SJSA1 (cell line): Measurements from ENCODE around the gene RPL36A. TPM values are rescaled to one million over a fixed set of nuclear protein-coding genes. Genes with fewer than 3 reads are reported as not detected.

ENCODE experiments used
- DNase-seq, 2 experiments: peaks; one replicate each; pipeline ENCODE4 v3.0.0-alpha.2; 2015 to 2020; ENCODE audit warnings: low spot score in 2 of 2, low read depth in 1 of 2
- H3K27ac ChIP-seq: fragments of 250-450 bp; sonication (Bioruptor Pico); 2 replicates; pipeline ENCODE4 v1.5.1; 2020; ENCODE audit warnings: mild to moderate bottlenecking, moderate library complexity
- H3K27me3 ChIP-seq: fragments of 250-450 bp; sonication (Bioruptor Pico); replicated peaks from 2 replicates; pipeline ENCODE4 v1.5.1; 2020; ENCODE audit warnings: mild to moderate bottlenecking, moderate library complexity
- H3K36me3 ChIP-seq: fragments of 250-450 bp; sonication (Bioruptor Pico); 2 replicates; pipeline ENCODE4 v1.5.1; 2020; ENCODE audit warnings: mild to moderate bottlenecking
- H3K4me1 ChIP-seq: fragments of 250-450 bp; sonication (Bioruptor Pico); replicated peaks from 2 replicates; pipeline ENCODE4 v1.6.1; 2021; ENCODE audit warnings: mild to moderate bottlenecking
- H3K4me3 ChIP-seq: fragments of 250-450 bp; sonication (Bioruptor Pico); 2 replicates; pipeline ENCODE4 v1.5.1; 2020; ENCODE audit warnings: mild to moderate bottlenecking
- H3K9me3 ChIP-seq: fragments of 250-450 bp; sonication (Bioruptor Pico); replicated peaks from 2 replicates; pipeline ENCODE4 v1.5.1; 2020; ENCODE audit warnings: mild to moderate bottlenecking
- total RNA-seq: library from RNA; depleted of rRNA; stranded (reverse); fragments of >200 nt; shearing (Covaris generic); gene quantifications from 2 replicates; pipeline ENCODE4 v1.2.3, GENCODE V29; 2014

Gene RPL36A
- total RNA-seq, 1 experiment from 2014 or later = 1,028 TPM

- no peak overlapping the region for H3K4me3 ChIP-seq
- H3K4me1 ChIP-seq = no peaks in the 10 kb centered on the region
- DNase-seq = no peak
- no peaks in the 10 kb centered on the region for H3K36me3 ChIP-seq
- no peak overlapping the region for H3K27ac ChIP-seq
- no peaks in the 10 kb centered on the region for H3K27me3 ChIP-seq
- no peaks in the 10 kb centered on the region for H3K9me3 ChIP-seq
Measured at GRCh38 chrX:101377547-101377946, 13.3 kb upstream of the RPL36A start.

- no peak for DNase-seq
- Histone ChIP-seq H3K27ac (no peak overlapping the region), H3K4me3 (no peak overlapping the region), H3K4me1 (no peaks in the 10 kb centered on the region), H3K27me3 (no peaks in the 10 kb centered on the region), H3K9me3 (no peaks in the 10 kb centered on the region), H3K36me3 (no peaks in the 10 kb centered on the region)
Measured at GRCh38 chrX:101383679-101384205, 7.1 kb upstream of the RPL36A start.

GRCh38 chrX:101385026-101385684, 5.7 kb upstream of the RPL36A start:
- H3K27me3 ChIP-seq = no peaks in the 10 kb centered on the region
- H3K4me3 ChIP-seq = no peak overlapping the region
- no peak overlapping the region for H3K27ac ChIP-seq
- no peaks in the 10 kb centered on the region for H3K9me3 ChIP-seq
- H3K4me1 ChIP-seq = no peaks in the 10 kb centered on the region
- DNase-seq = no peak
- no peaks in the 10 kb centered on the region for H3K36me3 ChIP-seq

- no peak for DNase-seq
- no peaks in the 10 kb centered on the region for H3K9me3 ChIP-seq
- H3K4me1 ChIP-seq = no peaks in the 10 kb centered on the region
- H3K27ac ChIP-seq = no peak within 1 kb of the TSS
- no peaks in the 10 kb centered on the region for H3K36me3 ChIP-seq
- no peaks in the 10 kb centered on the region for H3K27me3 ChIP-seq
- no peak within 1 kb of the TSS for H3K4me3 ChIP-seq
Measured at GRCh38 chrX:101385795-101386541, 4.8 kb upstream of the RPL36A start, which contains the start of gene BTK. Gene BTK, minus strand, starts transcription at chrX:101386191. Its CDS starts 10,907 bp downstream, at chrX:101375284.

- H3K9me3 ChIP-seq = no peaks in the 10 kb centered on the region
- no peaks in the 10 kb centered on the region for H3K27me3 ChIP-seq
- no peaks in the 10 kb centered on the region for H3K4me1 ChIP-seq
- DNase-seq = no peak
- no peak overlapping the region for H3K4me3 ChIP-seq
- H3K36me3 ChIP-seq = peaks cover under 1% of the 10 kb centered on the region; the same call in 1 of the 2 replicates
- H3K27ac ChIP-seq = no peak overlapping the region
Measured at GRCh38 chrX:101386542-101386885, 4.3 kb upstream of the RPL36A start.

- no peak for DNase-seq
- Histone ChIP-seq H3K27ac (no peak overlapping the region), H3K4me3 (no peak overlapping the region), H3K9me3 (no peaks in the 10 kb centered on the region), H3K27me3 (no peaks in the 10 kb centered on the region), H3K36me3 (peaks cover 20% of the 10 kb centered on the region), H3K4me1 (peaks cover 8% of the 10 kb centered on the region)
Measured at GRCh38 chrX:101388604-101389003, 2.2 kb upstream of the RPL36A start.

GRCh38 chrX:101391831-101392230, 1.0 kb downstream of the RPL36A start:
- Histone ChIP-seq H3K27me3 (no peaks in the 10 kb centered on the region), H3K4me3 (peak overlapping the region; percentile 48), H3K27ac (peak overlapping the region; percentile 40; the same call in 1 of the 2 replicates), H3K36me3 (peaks cover 36% of the 10 kb centered on the region), H3K4me1 (peaks cover 8% of the 10 kb centered on the region), H3K9me3 (no peaks in the 10 kb centered on the region)
- DNase-seq = no peak

GRCh38 chrX:101393530-101394305, 2.9 kb downstream of the RPL36A start:
- no peak for DNase-seq
- Histone ChIP-seq H3K4me1 (peaks cover 8% of the 10 kb centered on the region), H3K4me3 (no peak overlapping the region), H3K27me3 (no peaks in the 10 kb centered on the region), H3K9me3 (no peaks in the 10 kb centered on the region), H3K27ac (no peak overlapping the region), H3K36me3 (peaks cover 36% of the 10 kb centered on the region)

- Histone ChIP-seq H3K4me1 (peaks cover 8% of the 10 kb centered on the region), H3K36me3 (peaks cover 36% of the 10 kb centered on the region), H3K4me3 (no peak overlapping the region), H3K9me3 (no peaks in the 10 kb centered on the region), H3K27ac (no peak overlapping the region), H3K27me3 (no peaks in the 10 kb centered on the region)
- no peak for DNase-seq
Measured at GRCh38 chrX:101394372-101394771, 3.6 kb downstream of the RPL36A start.

- H3K4me1 ChIP-seq = peaks cover 8% of the 10 kb centered on the region
- H3K27ac ChIP-seq = no peak overlapping the region
- H3K27me3 ChIP-seq = no peaks in the 10 kb centered on the region
- peaks cover 36% of the 10 kb centered on the region for H3K36me3 ChIP-seq
- H3K9me3 ChIP-seq = no peaks in the 10 kb centered on the region
- no peak for DNase-seq
- H3K4me3 ChIP-seq = no peak overlapping the region
Measured at GRCh38 chrX:101395789-101396188, 5.0 kb downstream of the RPL36A start.

- Histone ChIP-seq H3K9me3 (no peaks in the 10 kb centered on the region), H3K4me1 (no peaks in the 10 kb centered on the region), H3K4me3 (no peak overlapping the region), H3K27ac (no peak overlapping the region), H3K27me3 (no peaks in the 10 kb centered on the region), H3K36me3 (peaks cover 26% of the 10 kb centered on the region)
- no peak for DNase-seq
Measured at GRCh38 chrX:101397779-101398178, 7.0 kb downstream of the RPL36A start.

GRCh38 chrX:101398694-101399093, 7.9 kb downstream of the RPL36A start:
- H3K4me1 ChIP-seq = no peaks in the 10 kb centered on the region
- no peak for DNase-seq
- peaks cover 19% of the 10 kb centered on the region for H3K36me3 ChIP-seq
- H3K9me3 ChIP-seq = no peaks in the 10 kb centered on the region
- no peak overlapping the region for H3K4me3 ChIP-seq
- no peak overlapping the region for H3K27ac ChIP-seq
- no peaks in the 10 kb centered on the region for H3K27me3 ChIP-seq

GRCh38 chrX:101399825-101400224, 9.0 kb downstream of the RPL36A start:
- no peak overlapping the region for H3K4me3 ChIP-seq

More at GRCh38 chrX:101399825-101400224, 9.0 kb downstream of the RPL36A start:
- Histone ChIP-seq H3K9me3 (no peaks in the 10 kb centered on the region), H3K36me3 (peaks cover 15% of the 10 kb centered on the region), H3K27me3 (no peaks in the 10 kb centered on the region), H3K27ac (no peak overlapping the region), H3K4me1 (no peaks in the 10 kb centered on the region)
- DNase-seq = no peak
